GM06990 (cell line): ENCODE measurements around the gene TMED1.

Experiments used
- DNase-seq: peaks from one replicate; pipeline ENCODE4 v3.0.0-alpha.2; 2011; ENCODE audit not compliant: insufficient read length; ENCODE audit errors: extremely low read depth
- H3K27me3 ChIP-seq: replicated peaks from 2 replicates; pipeline ENCODE4 v1.6.0; 2011; ENCODE audit warnings: low read length; ENCODE audit not compliant: control insufficient read depth, insufficient read depth
- H3K36me3 ChIP-seq: 2 replicates; pipeline ENCODE4 v1.5.1; 2011; ENCODE audit warnings: low read length; ENCODE audit not compliant: control insufficient read depth, insufficient read depth
- H3K4me3 ChIP-seq: replicated peaks from 2 replicates; pipeline ENCODE4 v1.5.1; 2011; ENCODE audit warnings: low read depth, mild to moderate bottlenecking, control low read depth, low read length
- CTCF ChIP-seq: IDR thresholded peaks from 2 replicates; pipeline ENCODE4 v1.5.1; 2011; ENCODE audit warnings: low read length, control low read depth, mild to moderate bottlenecking, inconsistent platforms; ENCODE audit not compliant: insufficient read depth, poor library complexity, severe bottlenecking

TMED1 gene

DNA sequence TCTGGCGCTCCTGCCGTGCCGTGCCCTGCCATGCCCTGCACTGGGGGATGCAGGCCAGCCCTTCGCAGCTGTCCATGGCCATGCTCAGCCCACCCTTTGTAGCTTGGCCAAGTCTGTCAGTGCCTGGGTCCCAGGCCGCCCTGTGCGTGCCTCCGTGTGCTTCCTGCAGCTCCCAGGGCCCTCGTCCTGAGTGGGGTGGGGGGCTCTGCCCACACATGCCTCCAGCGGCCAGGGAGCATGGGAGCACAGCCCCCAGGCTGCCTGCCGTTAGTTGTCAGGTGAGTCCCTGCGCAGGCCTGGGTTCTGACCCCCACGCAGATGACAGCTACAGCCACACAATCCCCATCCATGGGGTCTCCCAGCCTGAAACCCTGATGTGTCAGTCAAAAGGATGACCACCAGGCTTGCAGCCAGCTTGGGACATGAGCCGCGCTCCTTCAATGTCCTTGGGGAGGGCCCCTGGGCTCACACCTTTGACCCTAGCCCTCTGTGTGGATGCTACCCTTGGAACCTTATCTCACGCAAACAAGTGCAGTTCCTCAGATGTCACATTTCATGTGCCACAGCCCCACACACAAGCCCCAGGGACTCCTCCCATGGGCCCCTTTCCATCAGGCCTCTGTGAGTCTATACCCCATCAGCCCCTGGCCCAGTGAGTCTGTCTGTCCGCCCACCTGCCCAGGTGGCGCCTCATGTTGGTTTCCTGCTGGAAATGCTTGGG is 24.5 kb downstream of the TMED1 start:
- no peak for DNase-seq
- H3K4me3 ChIP-seq, result no peak overlapping the region
- no peaks in the 10 kb centered on the region for H3K27me3 ChIP-seq
- H3K36me3 ChIP-seq, result peaks cover 35% of the 10 kb centered on the region
- no peak for TF ChIP-seq CTCF

DNA sequence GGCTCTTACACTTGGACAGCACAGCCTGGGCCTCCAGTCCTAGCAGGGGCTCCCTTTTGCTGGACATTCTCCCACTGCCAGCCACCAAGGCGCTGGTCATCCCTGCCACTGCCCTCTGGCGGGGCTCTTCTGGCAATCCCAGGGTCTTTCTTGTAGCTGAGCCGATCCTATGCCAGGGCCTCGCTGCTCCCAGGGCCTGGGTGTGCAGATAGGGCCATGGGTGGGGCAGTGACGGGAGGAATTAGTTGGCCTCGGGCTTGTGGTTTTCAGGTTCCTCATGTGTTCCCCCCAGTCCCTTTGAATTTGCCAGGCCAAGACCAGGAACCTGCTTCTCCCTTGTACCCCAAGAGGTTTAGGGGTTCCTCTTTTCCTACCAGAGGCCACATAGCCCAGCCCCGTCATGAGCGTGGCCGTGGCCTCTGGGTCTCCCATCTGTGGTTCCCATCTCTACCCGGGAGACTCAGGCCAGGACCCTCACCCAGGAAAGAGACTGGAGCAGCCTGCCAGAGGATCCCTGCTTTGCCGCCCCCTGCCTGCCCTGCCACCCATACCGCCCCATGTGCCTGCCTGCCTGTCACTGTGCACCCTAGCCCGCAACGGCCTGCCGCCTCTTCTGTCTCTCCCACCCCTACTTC is 26.2 kb downstream of the TMED1 start:
- H3K4me3 ChIP-seq, result no peak overlapping the region
- peaks cover 43% of the 10 kb centered on the region for H3K36me3 ChIP-seq
- no peak for TF ChIP-seq CTCF
- no peaks in the 10 kb centered on the region for H3K27me3 ChIP-seq
- no peak for DNase-seq

DNA sequence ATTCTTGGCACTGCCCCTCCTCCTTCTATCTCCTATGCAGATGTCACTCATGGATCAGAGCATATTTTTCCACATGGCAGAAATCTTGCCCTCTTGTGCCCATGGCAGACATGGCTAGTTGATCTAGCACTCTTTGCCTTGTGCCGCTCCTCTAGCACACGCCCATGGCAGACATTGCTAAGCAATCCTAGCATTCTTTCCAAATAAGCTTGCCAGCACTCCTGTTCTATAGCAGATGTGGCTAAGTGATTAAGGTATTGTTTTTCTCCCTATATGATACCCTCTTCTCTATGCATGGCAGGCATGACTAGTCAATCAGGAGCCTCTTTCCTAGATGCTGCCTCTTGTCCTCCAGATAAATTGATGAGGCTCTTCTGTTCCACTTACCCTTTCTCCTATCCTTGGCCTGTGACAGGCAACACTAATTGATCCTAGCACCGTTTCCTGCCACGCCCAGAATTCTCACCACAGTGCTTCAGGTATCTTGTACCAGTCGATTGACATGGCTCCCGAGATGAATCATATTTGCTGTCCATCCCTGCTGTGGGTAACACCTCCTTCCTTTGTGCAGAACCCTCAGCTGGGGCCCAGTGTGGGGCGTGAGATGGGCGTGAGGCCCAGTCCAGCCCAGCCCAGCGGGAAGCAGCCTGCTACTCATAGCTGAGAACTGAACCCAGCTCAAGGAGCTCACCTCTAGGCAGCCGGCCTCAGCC is 26.9 kb downstream of the TMED1 start:
- H3K27me3 ChIP-seq, result no peaks in the 10 kb centered on the region
- no peak for TF ChIP-seq CTCF
- H3K4me3 ChIP-seq, result no peak overlapping the region
- H3K36me3 ChIP-seq, result peaks cover 44% of the 10 kb centered on the region
- DNase-seq, result no peak

DNA sequence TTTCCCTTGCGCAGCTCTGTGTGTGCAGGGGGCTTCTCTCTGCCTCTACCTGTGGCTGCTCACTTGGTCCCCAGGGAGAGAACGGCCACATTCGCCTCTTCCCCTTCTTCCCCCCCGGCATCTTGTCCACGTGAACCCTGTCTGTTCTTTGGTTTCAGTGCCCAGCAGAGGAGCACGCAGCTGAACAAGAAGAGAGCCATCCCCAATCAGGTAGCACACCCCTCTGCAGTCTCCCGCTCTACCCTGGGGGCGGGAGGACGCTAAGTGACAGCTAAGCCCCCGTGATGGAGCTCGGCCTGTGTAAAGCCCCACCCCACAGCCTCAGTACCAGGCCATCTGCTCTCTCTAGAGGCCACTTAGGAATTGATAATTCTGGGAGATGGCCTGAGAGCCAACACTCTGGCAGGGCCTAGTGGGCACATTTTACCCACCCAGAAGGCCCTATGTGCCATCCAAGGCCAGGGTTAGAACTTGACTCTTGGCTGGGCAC is 30.2 kb downstream of the TMED1 start:
- no peak for DNase-seq
- H3K36me3 ChIP-seq, result peaks cover 35% of the 10 kb centered on the region

More for the DNA sequence above, 30.2 kb downstream of the TMED1 start:
- no peak overlapping the region for H3K4me3 ChIP-seq
- no peaks in the 10 kb centered on the region for H3K27me3 ChIP-seq
- TF ChIP-seq CTCF, result no peak
